Measurements from ENCODE around the gene GRIN3B. TPM values are rescaled to one million over a fixed set of nuclear protein-coding genes. Genes with fewer than 3 reads are reported as not detected.

GRIN3B gene
- polyA plus RNA-seq, 4 donors: 0.44 to 1.3 (median 0.55) TPM

GRCh38 chr19:964761-965694, 35.2 kb upstream of the GRIN3B start:
- DNase-seq (ENCODE audit: low read depth in 4 of 4, low spot score in 3 of 4): no peak

GRCh38 chr19:966485-967088, 33.6 kb upstream of the GRIN3B start:
- DNase-seq (ENCODE audit: low read depth in 4 of 4, low spot score in 3 of 4): no peak

GRCh38 chr19:970695-971094, 29.5 kb upstream of the GRIN3B start:
- DNase-seq (ENCODE audit: low read depth in 4 of 4, low spot score in 3 of 4): no peak

- no peak for DNase-seq (ENCODE audit: low read depth in 4 of 4, low spot score in 3 of 4)
Measured at GRCh38 chr19:971795-972194, 28.4 kb upstream of the GRIN3B start.

- DNase-seq (ENCODE audit: low read depth in 4 of 4, low spot score in 3 of 4): no peak
Measured at GRCh38 chr19:972281-972680, 27.9 kb upstream of the GRIN3B start.

GRCh38 chr19:973726-974563, 26.3 kb upstream of the GRIN3B start:
- DNase-seq (ENCODE audit: low read depth in 4 of 4, low spot score in 3 of 4): no peak

- DNase-seq (ENCODE audit: low read depth in 4 of 4, low spot score in 3 of 4): no peak
Measured at GRCh38 chr19:974564-975257, 25.5 kb upstream of the GRIN3B start.

- no peak for DNase-seq (ENCODE audit: low read depth in 4 of 4, low spot score in 3 of 4)
Measured at GRCh38 chr19:976476-976875, 23.7 kb upstream of the GRIN3B start.

GRCh38 chr19:977058-977464, 23.2 kb upstream of the GRIN3B start:
- DNase-seq (ENCODE audit: low read depth in 4 of 4, low spot score in 3 of 4): no peak

- no peak for DNase-seq (ENCODE audit: low read depth in 4 of 4, low spot score in 3 of 4)
Measured at GRCh38 chr19:979318-979741, 20.9 kb upstream of the GRIN3B start.

- no peak for DNase-seq (ENCODE audit: low read depth in 4 of 4, low spot score in 3 of 4)
Measured at GRCh38 chr19:980133-980998, 19.9 kb upstream of the GRIN3B start.

- DNase-seq (ENCODE audit: low read depth in 4 of 4, low spot score in 3 of 4): peak in 1 of 4 donors; percentile 74
Measured at GRCh38 chr19:982567-983170, 17.6 kb upstream of the GRIN3B start.

- peak; percentile 75 to 83 (median 81) for DNase-seq (ENCODE audit: low read depth in 4 of 4, low spot score in 3 of 4)
Measured at GRCh38 chr19:984165-984967, 15.9 kb upstream of the GRIN3B start, which contains the start of gene WDR18. WDR18 (plus strand) TSS chr19:984345; CDS start chr19:984354, 9 bp downstream.

GRCh38 chr19:986083-986482, 14.1 kb upstream of the GRIN3B start:
- no peak for DNase-seq (ENCODE audit: low read depth in 4 of 4, low spot score in 3 of 4)

GRCh38 chr19:988081-988480, 12.1 kb upstream of the GRIN3B start:
- DNase-seq (ENCODE audit: low read depth in 4 of 4, low spot score in 3 of 4): no peak

- no peak for DNase-seq (ENCODE audit: low read depth in 4 of 4, low spot score in 3 of 4)
Measured at GRCh38 chr19:988510-988909, 11.7 kb upstream of the GRIN3B start.

- DNase-seq (ENCODE audit: low read depth in 4 of 4, low spot score in 3 of 4): no peak
Measured at GRCh38 chr19:989381-990081, 10.7 kb upstream of the GRIN3B start.
